K562 (cell line): ENCODE results near the gene TIPARP. TPM values are rescaled to one million over a fixed set of nuclear protein-coding genes. Genes with fewer than 3 reads are reported as not detected.
A peak's percentile ranks its signal among the peaks of the same experiment; 100 is the strongest.

ENCODE experiments used
- CXXC5 ChIP-seq: fragments of 250-450 bp; sonication (Bioruptor Pico); IDR thresholded peaks from 2 replicates; pipeline ENCODE4 v1.8.0; 2022; ENCODE audit warnings: inconsistent platforms, mild to moderate bottlenecking, moderate library complexity
- HDAC1 ChIP-seq, 2 experiments: fragments of 450-650 bp; IDR thresholded peaks; 2 replicates each; pipeline ENCODE4 v1.6.1; 2016 to 2017; ENCODE audit warnings: inconsistent platforms in 1 of 2, mild to moderate bottlenecking in 1 of 2, moderate library complexity in 1 of 2
- MTA2 ChIP-seq: fragments of 450-650 bp; IDR thresholded peaks from 2 replicates; pipeline ENCODE4 v1.6.1; 2016; ENCODE audit warnings: low read depth
- NRF1 ChIP-seq, 2 experiments: fragments of 450-650 bp; IDR thresholded peaks in 1 of 2; conservative IDR thresholded peaks in 1 of 2; 2 replicates each; pipeline ENCODE4 v1.6.1; 2014; ENCODE audit warnings: mild to moderate bottlenecking in 2 of 2
- PCBP2 ChIP-seq: fragments of 200-400 bp; formaldehyde crosslinking; IDR thresholded peaks from 2 replicates; pipeline ENCODE4 v1.6.1; 2018; ENCODE audit warnings: low read length, low read depth, mild to moderate bottlenecking, moderate library complexity; ENCODE audit not compliant: poor library complexity, severe bottlenecking
- RCOR1 ChIP-seq, 2 experiments: IDR thresholded peaks; 2 replicates each; pipeline ENCODE4 v1.6.1; 2012; ENCODE audit warnings: low read depth in 2 of 2, low read length in 2 of 2, borderline replicate concordance in 1 of 2, improper control_type of control experiment in 1 of 2
- SIN3B ChIP-seq: fragments of 450-650 bp; IDR thresholded peaks from 2 replicates; pipeline ENCODE4 v1.6.1; 2017; ENCODE audit warnings: low read depth, mild to moderate bottlenecking, moderate library complexity
- SMAD4 ChIP-seq: fragments of 250-450 bp; sonication (Bioruptor Pico); conservative IDR thresholded peaks from 2 replicates; pipeline ENCODE4 v1.8.0; 2021; ENCODE audit warnings: inconsistent platforms, mild to moderate bottlenecking, moderate library complexity
- SRF ChIP-seq, 2 experiments: fragments of 250-450, 450-650 bp in 1 of 2; sonication (Bioruptor Pico) in 1 of 2; sonication (generic) in 1 of 2; formaldehyde crosslinking; IDR thresholded peaks; 2 replicates each; pipeline versions ENCODE4 v1.5.0 to v1.5.1; 2020 to 2022; ENCODE audit warnings: mild to moderate bottlenecking in 1 of 2, missing genetic modification reagents in 1 of 2
- SRSF1 ChIP-seq: fragments of 200-400 bp; formaldehyde crosslinking; IDR thresholded peaks from 2 replicates; pipeline ENCODE4 v1.6.1; 2017; ENCODE audit warnings: mild to moderate bottlenecking, low read depth, low read length, moderate library complexity
- THAP12 ChIP-seq: fragments of 250-450 bp; sonication (Bioruptor Pico); IDR thresholded peaks from 2 replicates; pipeline ENCODE4 v1.9.0; 2021; ENCODE audit warnings: mild to moderate bottlenecking, inconsistent platforms
- ZBTB40 ChIP-seq, 2 experiments: fragments of 450-650 bp in 1 of 2; sonication (generic) in 1 of 2; formaldehyde crosslinking in 1 of 2; IDR thresholded peaks; 2 replicates each; pipeline versions ENCODE4 v1.7.1 to v1.9.0; 2016 to 2022; ENCODE audit warnings: inconsistent platforms in 1 of 2, mild to moderate bottlenecking in 1 of 2, missing genetic modification reagents in 1 of 2
- ZBTB7A ChIP-seq: IDR thresholded peaks from 2 replicates; pipeline ENCODE4 v1.6.1; 2011; ENCODE audit warnings: low read depth, mild to moderate bottlenecking, low read length, moderate library complexity, borderline replicate concordance; ENCODE audit not compliant: control insufficient read depth
- polyA plus RNA-seq, 8 experiments: library from polyadenylated mRNA; depleted of rRNA in 4 of 8; stranded (reverse) in 5 of 8; unstranded in 3 of 8; fragments of >200 nt; fragmentation: Nextera tagmentation in 2 of 8; fragmentation: Illumina TruSeq in 1 of 8; extraction: Ambion mirVana in 2 of 8; extraction: Trizol in 1 of 8; gene quantifications; 2 replicates each; pipeline versions ENCODE4 v1.2.1 to v1.2.3, GENCODE V29; 2011 to 2014; ENCODE audit warnings: inconsistent platforms in 1 of 8, missing spikeins in 1 of 8
- total RNA-seq, 7 experiments: library from RNA; depleted of rRNA in 6 of 7; stranded (reverse); fragments of >200 nt in 6 of 7; fragmentation: Illumina TruSeq in 2 of 7; extraction: Trizol in 2 of 7; gene quantifications; 2 replicates each; pipeline versions ENCODE4 v1.2.1 to v1.2.3, GENCODE V29; 2011 to 2021; ENCODE audit warnings: low replicate concordance in 1 of 7

TIPARP gene
- total and polyA plus RNA-seq, 9 of the 15 experiments (the other 6 are each of a cell fraction or from before 2014, with no cell fraction given) = 2.4 to 29.4 (median 15.1) TPM

GRCh38 chr3:156674046-156674910 lies at the start of gene TIPARP (continued):
- TF ChIP-seq CXXC5 (peak; percentile 90), SRF (CRISPR knock-in tag; IDR thresholded peaks at IDR 0.05) (peak in 1 of 2 experiments; percentile 67; a peak in 1 of 4 replicates), NRF1 (conservative IDR thresholded peaks at IDR 0.05 in 1 of 2, IDR thresholded peaks at IDR 0.05 in 1 of 2) (peak; percentile 97 to 98), ZBTB7A (peak; percentile 72; the same call in 1 of the 2 replicates), SIN3B (peak; percentile 71), ZBTB40 (IDR thresholded peaks at IDR 0.05) (peak; percentile 36; the same call in 1 of the 2 replicates), ZBTB40 (CRISPR knock-in tag; IDR thresholded peaks at IDR 0.05) (peak; percentile 59), SRSF1 (no peak), HDAC1 (IDR thresholded peaks at IDR 0.05) (peak in 1 of 2 experiments; percentile 98; a peak in 2 of 4 replicates), PCBP2 (no peak), THAP12 (CRISPR knock-in tag) (peak; percentile 57; the same call in 1 of the 2 replicates), MTA2 (peak; percentile 64), SMAD4 (CRISPR knock-in tag) (peak; percentile 85), RCOR1 (IDR thresholded peaks at IDR 0.05; ENCODE audit: borderline replicate concordance in 1 of 2, low read depth in 2 of 2, low read length in 2 of 2) (0 out of 4 replicates have a peak, but pooled peaks of 1 of the 2 experiments have one; percentile 49)
